Trophoblast cell (in vitro differentiated cells and primary cell): Measurements from ENCODE around the gene KLHL30.
A peak's percentile ranks its signal among the peaks of the same experiment; 100 is the strongest.

Experiments
- DNase-seq, 2 donors: peaks; one replicate each; pipeline ENCODE4 v3.0.0-alpha.2; 2016
- H2AFZ ChIP-seq: 2 replicates; pipeline ENCODE4 v1.6.1; 2013; ENCODE audit warnings: low read length, moderate library complexity, mild to moderate bottlenecking; ENCODE audit not compliant: insufficient read depth, poor library complexity
- H2AK5ac ChIP-seq: 2 replicates; pipeline ENCODE4 v1.6.1; 2013; ENCODE audit warnings: mild to moderate bottlenecking, low read length
- H2BK120ac ChIP-seq: 2 replicates; pipeline ENCODE4 v1.6.1; 2013; ENCODE audit warnings: low read length, mild to moderate bottlenecking, moderate library complexity; ENCODE audit not compliant: insufficient read depth, poor library complexity
- H2BK12ac ChIP-seq: 2 replicates; pipeline ENCODE4 v1.6.1; 2013; ENCODE audit warnings: mild to moderate bottlenecking, low read length, moderate library complexity
- H2BK5ac ChIP-seq: 2 replicates; pipeline ENCODE4 v1.6.1; 2013; ENCODE audit warnings: low read length, low read depth, moderate library complexity, mild to moderate bottlenecking; ENCODE audit not compliant: poor library complexity
- H3K14ac ChIP-seq: 2 replicates; pipeline ENCODE4 v1.6.1; 2013; ENCODE audit warnings: mild to moderate bottlenecking, low read length
- H3K18ac ChIP-seq: 2 replicates; pipeline ENCODE4 v1.6.1; 2013; ENCODE audit warnings: mild to moderate bottlenecking, low read length
- H3K23ac ChIP-seq: 2 replicates; pipeline ENCODE4 v1.6.1; 2013; ENCODE audit warnings: low read length
- H3K27ac ChIP-seq: 2 replicates; pipeline ENCODE4 v1.5.1; 2013; ENCODE audit warnings: low read depth, mild to moderate bottlenecking, inconsistent platforms, low read length, moderate library complexity
- H3K27me3 ChIP-seq: 2 replicates; pipeline ENCODE4 v1.6.1; 2013; ENCODE audit warnings: inconsistent platforms, mild to moderate bottlenecking, low read length, moderate library complexity; ENCODE audit not compliant: insufficient read depth
- H3K36me3 ChIP-seq, 2 experiments: 1 replicate in 1 of 2; 2 replicates in 1 of 2; pipeline ENCODE4 v1.6.1; 2013; ENCODE audit warnings: low read length in 2 of 2, mild to moderate bottlenecking in 2 of 2, moderate library complexity in 1 of 2; ENCODE audit not compliant: insufficient read depth in 2 of 2, control insufficient read depth in 1 of 2
- H3K4ac ChIP-seq: 2 replicates; pipeline ENCODE4 v1.6.1; 2013; ENCODE audit warnings: low read depth, mild to moderate bottlenecking, low read length, moderate library complexity
- H3K4me1 ChIP-seq, 2 experiments: 1 replicate in 1 of 2; 2 replicates in 1 of 2; pipeline ENCODE4 v1.6.1; 2013; ENCODE audit warnings: low read length in 2 of 2, mild to moderate bottlenecking in 2 of 2, moderate library complexity in 1 of 2; ENCODE audit not compliant: insufficient read depth in 2 of 2, control insufficient read depth in 1 of 2
- H3K4me2 ChIP-seq: 2 replicates; pipeline ENCODE4 v1.6.1; 2013; ENCODE audit warnings: inconsistent platforms, mild to moderate bottlenecking, low read length, moderate library complexity
- H3K4me3 ChIP-seq: 2 replicates; pipeline ENCODE4 v1.5.1; 2013; ENCODE audit warnings: mild to moderate bottlenecking, low read depth, low read length, inconsistent platforms
- H3K79me1 ChIP-seq: one replicate; pipeline ENCODE4 v1.6.1; 2013; ENCODE audit warnings: low read length
- H3K79me2 ChIP-seq: 2 replicates; pipeline ENCODE4 v1.6.1; 2013; ENCODE audit warnings: low read length, mild to moderate bottlenecking; ENCODE audit not compliant: control insufficient read depth, insufficient read depth, poor library complexity
- H3K9ac ChIP-seq: 2 replicates; pipeline ENCODE4 v1.6.1; 2013; ENCODE audit warnings: mild to moderate bottlenecking, low read length
- H3K9me3 ChIP-seq: 2 replicates; pipeline ENCODE4 v1.6.1; 2013; ENCODE audit warnings: low read depth, mild to moderate bottlenecking, control low read depth, inconsistent platforms, low read length; ENCODE audit not compliant: insufficient read depth
- H4K12ac ChIP-seq: 2 replicates; pipeline ENCODE4 v1.6.1; 2013; ENCODE audit warnings: low read depth, mild to moderate bottlenecking, low read length, moderate library complexity
- H4K8ac ChIP-seq: 2 replicates; pipeline ENCODE4 v1.6.1; 2013; ENCODE audit warnings: low read depth, mild to moderate bottlenecking, low read length, moderate library complexity
- H4K91ac ChIP-seq: one replicate; pipeline ENCODE4 v1.6.1; 2013; ENCODE audit warnings: low read depth, mild to moderate bottlenecking, low read length, moderate library complexity
- WGBS: extraction: QIAGEN DNeasy Blood & Tissue Kit; methylation state at CpG from one replicate; pipeline ENCODE4 v1.1.7; 2013; ENCODE audit warnings: missing lambda C conversion rate; ENCODE audit not compliant: insufficient read length, insufficient coverage; ENCODE audit errors: extremely low coverage; 5-methylcytosine and 5-hydroxymethylcytosine counted together

The KLHL30 gene

DNA sequence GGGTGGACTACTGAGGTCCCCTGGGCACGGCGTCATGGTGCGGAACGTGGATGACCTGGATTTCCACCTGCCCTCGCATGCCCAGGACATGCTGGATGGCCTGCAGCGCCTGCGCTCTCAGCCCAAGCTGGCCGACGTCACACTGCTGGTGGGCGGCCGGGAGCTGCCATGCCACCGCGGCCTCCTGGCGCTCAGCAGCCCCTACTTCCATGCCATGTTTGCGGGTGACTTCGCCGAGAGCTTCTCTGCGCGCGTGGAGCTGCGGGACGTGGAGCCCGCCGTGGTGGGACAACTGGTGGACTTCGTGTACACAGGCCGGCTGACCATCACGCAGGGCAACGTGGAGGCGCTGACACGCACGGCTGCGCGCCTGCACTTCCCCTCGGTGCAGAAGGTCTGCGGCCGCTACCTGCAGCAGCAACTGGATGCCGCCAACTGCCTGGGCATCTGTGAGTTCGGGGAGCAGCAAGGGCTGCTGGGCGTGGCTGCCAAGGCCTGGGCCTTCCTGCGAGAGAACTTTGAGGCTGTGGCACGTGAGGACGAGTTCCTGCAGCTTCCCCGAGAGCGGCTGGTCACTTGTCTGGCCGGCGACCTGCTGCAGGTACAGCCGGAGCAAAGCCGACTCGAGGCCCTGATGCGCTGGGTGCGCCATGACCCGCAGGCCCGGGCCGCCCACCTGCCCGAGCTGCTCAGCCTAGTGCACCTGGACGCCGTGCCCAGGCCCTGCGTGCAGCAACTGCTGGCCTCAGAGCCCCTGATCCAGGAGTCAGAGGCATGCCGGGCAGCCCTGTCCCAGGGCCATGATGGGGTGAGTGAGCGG is 2.5 kb downstream of the KLHL30 start:
- no CpG with 5 or more reads among the region's 60 CpGs for WGBS
- no peak for DNase-seq
- no peak overlapping the region for H2BK5ac ChIP-seq
- H2BK120ac ChIP-seq, result no peak overlapping the region
- H3K27ac ChIP-seq, result no peak overlapping the region
- no peak overlapping the region for H3K4me3 ChIP-seq
- no peak overlapping the region for H3K14ac ChIP-seq
- no peak overlapping the region for H2AK5ac ChIP-seq
- H3K9ac ChIP-seq, result no peak overlapping the region
- no peaks in the 10 kb centered on the region for H3K36me3 ChIP-seq
- no peaks in the 10 kb centered on the region for H3K9me3 ChIP-seq
- H3K4ac ChIP-seq, result no peak overlapping the region
- H3K79me1 ChIP-seq, result no peaks in the 10 kb centered on the region
- no peak overlapping the region for H3K18ac ChIP-seq
- peaks cover 14% of the 10 kb centered on the region in 2 experiments for H3K4me1 ChIP-seq
- H4K91ac ChIP-seq, result no peak overlapping the region
- no peak overlapping the region for H4K12ac ChIP-seq
- H3K4me2 ChIP-seq, result no peak overlapping the region
- H4K8ac ChIP-seq, result no peak overlapping the region
- H3K23ac ChIP-seq, result no peak overlapping the region
- no peaks in the 10 kb centered on the region for H3K79me2 ChIP-seq
- H2BK12ac ChIP-seq, result no peak overlapping the region
- H3K27me3 ChIP-seq, result no peaks in the 10 kb centered on the region
- H2AFZ ChIP-seq, result no peak overlapping the region

DNA sequence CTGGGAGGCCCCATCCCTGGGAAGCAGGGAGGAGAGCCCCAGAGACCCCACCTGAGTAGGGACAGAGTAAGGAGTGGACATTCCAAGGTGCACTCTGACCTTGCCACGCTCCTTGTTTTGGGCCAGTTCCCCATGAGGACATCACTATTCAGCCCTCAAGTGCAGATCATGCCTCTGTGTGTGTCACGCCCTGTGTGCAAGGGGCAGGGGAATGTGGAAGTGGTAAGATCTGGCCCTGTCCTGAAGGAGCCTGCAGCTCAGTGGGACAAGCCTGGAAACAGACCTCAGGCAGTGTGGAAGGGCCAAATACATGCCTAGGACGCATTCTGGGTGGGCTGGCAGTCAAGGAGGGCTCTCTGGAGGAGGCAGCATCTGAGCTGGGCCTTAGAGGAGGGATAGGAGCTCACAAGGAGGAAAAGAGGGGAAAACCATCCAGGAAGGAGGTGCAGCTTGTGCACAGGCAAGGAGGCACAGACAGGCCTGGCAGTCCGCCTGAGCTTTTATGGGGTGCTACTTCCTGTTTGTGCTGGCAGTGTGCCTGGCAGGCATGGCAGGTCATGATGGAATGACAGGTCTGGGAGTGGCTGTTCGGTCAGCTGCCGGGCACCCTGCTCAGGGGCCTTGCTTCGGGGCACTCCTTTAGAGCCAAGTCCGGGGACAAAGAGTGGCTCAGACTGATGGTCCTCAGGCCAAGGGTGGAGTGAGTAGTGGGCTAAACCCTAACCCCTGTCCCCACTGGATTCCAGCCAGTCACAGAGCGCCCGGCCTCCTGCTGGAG is 3.3 kb downstream of the KLHL30 start:
- H3K27ac ChIP-seq, result no peak overlapping the region
- H4K12ac ChIP-seq, result no peak overlapping the region
- H2BK5ac ChIP-seq, result no peak overlapping the region
- DNase-seq, result peak; percentile 37 to 60
- no peak overlapping the region for H3K4me2 ChIP-seq
- H3K23ac ChIP-seq, result no peak overlapping the region
- H3K79me2 ChIP-seq, result no peaks in the 10 kb centered on the region
- WGBS, result no CpG with 5 or more reads among the region's 10 CpGs
- H3K27me3 ChIP-seq, result no peaks in the 10 kb centered on the region
- H3K4ac ChIP-seq, result no peak overlapping the region
- no peaks in the 10 kb centered on the region for H3K9me3 ChIP-seq
- H3K4me3 ChIP-seq, result no peak overlapping the region
- H3K36me3 ChIP-seq, result no peaks in the 10 kb centered on the region
- H4K91ac ChIP-seq, result no peak overlapping the region
- H3K79me1 ChIP-seq, result no peaks in the 10 kb centered on the region
- H2AFZ ChIP-seq, result no peak overlapping the region
- H4K8ac ChIP-seq, result no peak overlapping the region
- H3K4me1 ChIP-seq, result peaks cover 14% of the 10 kb centered on the region in 2 experiments
- H2BK120ac ChIP-seq, result no peak overlapping the region
- H2BK12ac ChIP-seq, result no peak overlapping the region
- H3K9ac ChIP-seq, result no peak overlapping the region
- H2AK5ac ChIP-seq, result no peak overlapping the region
- H3K14ac ChIP-seq, result no peak overlapping the region
- H3K18ac ChIP-seq, result no peak overlapping the region

DNA sequence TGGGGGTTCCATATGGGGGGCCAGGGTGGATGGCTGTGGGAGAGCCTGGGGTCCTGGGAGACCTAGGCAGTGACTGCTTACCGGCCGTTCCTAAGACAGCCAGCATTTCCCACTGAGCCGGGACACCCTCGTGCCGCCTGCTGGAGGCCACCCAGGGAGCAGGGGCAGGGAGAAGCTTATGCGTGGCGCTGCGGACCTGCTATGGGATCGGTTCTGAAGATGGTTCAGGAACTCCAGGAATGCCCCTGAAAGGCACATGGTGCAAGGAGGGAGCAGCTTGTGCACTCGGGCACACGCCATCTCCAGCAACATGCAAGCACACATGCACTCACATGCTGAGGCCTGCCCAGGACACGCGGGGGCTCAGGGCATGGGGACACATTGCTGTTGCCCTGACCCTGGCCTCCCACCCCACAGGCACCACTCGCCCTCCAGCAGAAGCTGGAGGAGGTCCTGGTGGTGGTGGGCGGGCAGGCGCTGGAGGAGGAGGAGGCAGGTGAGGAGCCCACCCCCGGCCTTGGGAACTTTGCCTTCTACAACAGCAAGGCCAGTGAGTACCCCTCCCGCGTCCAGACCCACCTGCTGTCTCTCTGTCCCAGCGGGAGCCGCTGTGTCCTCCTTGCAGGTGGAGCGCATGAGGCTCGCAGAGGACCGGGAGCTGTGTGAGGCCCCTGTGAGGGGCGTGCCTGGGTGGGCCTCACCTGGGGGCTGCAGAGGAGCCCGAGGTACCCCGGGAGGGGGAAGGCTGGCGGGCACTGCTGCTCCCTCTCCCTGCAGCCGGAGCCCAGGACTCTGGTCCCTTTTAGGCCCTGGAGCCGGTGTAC is 4.1 kb downstream of the KLHL30 start:
- Histone ChIP-seq H2BK120ac (no peak overlapping the region), H2BK12ac (no peak overlapping the region), H2BK5ac (no peak overlapping the region), H3K23ac (no peak overlapping the region), H3K9ac (no peak overlapping the region), H3K79me2 (no peaks in the 10 kb centered on the region), H3K4ac (no peak overlapping the region), H3K4me3 (no peak overlapping the region), H2AFZ (no peak overlapping the region), H3K27ac (no peak overlapping the region), H3K27me3 (no peaks in the 10 kb centered on the region), H3K18ac (no peak overlapping the region), H4K8ac (no peak overlapping the region), H4K12ac (no peak overlapping the region), H4K91ac (no peak overlapping the region), H3K4me2 (no peak overlapping the region), H3K4me1 (peaks cover 14% of the 10 kb centered on the region in 2 experiments), H3K36me3 (no peaks in the 10 kb centered on the region), H3K79me1 (no peaks in the 10 kb centered on the region), H3K9me3 (no peaks in the 10 kb centered on the region), H2AK5ac (no peak overlapping the region), H3K14ac (no peak overlapping the region)
- WGBS, result no CpG with 5 or more reads among the region's 30 CpGs
- no peak for DNase-seq

DNA sequence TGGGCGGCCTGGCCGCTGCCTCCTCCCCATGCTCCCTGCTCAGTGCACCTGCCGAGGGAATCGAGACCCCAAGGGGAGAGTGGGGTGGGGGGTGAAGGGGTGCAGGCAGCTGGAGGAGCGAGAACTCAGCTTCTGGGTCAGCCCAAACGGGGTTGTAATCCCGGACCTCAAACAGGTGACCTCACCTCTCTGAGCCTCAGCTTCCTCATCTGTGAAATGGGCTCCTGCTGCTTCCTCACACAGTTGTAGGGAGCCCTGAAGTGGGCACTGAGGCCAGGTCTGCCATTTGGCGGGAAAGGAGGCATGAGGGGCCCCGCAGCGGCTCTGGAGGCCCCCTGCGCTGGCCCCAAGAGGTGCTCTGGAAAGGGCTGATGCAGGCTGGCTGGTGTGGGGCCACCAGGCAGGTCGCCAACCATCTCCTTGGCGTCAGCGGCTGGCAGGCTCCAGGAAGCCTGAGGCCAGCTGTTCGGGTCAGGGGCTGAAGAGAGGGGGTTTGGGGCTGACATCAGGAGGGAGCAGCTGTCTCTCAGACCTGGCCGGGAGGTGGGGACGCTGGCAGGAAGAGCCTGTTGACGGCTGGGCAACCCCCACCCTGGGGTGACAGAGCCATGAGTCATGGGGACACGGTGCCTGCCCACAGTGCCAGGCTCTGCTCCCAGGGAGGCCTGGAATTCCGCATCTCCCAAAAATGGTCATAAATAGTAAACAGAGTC is 4.9 kb downstream of the KLHL30 start:
- Histone ChIP-seq H3K4me1 (peaks cover 10 to 11% of the 10 kb centered on the region in 2 experiments), H2BK12ac (no peak overlapping the region), H3K14ac (no peak overlapping the region), H3K4me2 (no peak overlapping the region), H3K27ac (no peak overlapping the region), H2AK5ac (no peak overlapping the region), H3K4ac (no peak overlapping the region), H2AFZ (no peak overlapping the region), H3K27me3 (no peaks in the 10 kb centered on the region), H4K91ac (no peak overlapping the region), H3K9ac (no peak overlapping the region), H3K79me1 (no peaks in the 10 kb centered on the region), H2BK5ac (no peak overlapping the region), H3K23ac (no peak overlapping the region), H3K36me3 (no peaks in the 10 kb centered on the region), H4K8ac (no peak overlapping the region), H3K79me2 (no peaks in the 10 kb centered on the region), H4K12ac (no peak overlapping the region), H3K4me3 (no peak overlapping the region), H2BK120ac (no peak overlapping the region), H3K18ac (no peak overlapping the region), H3K9me3 (no peaks in the 10 kb centered on the region)
- WGBS, result no CpG with 5 or more reads among the region's 20 CpGs
- DNase-seq, result no peak
